Measurements from ENCODE around the gene GMIP.

The GMIP gene

GRCh38 chr19:19644054-19644388 is 564 bp upstream of the GMIP start:
- H2BK15ac ChIP-seq (ENCODE audit: low read length), result no peak overlapping the region
- DNase-seq (ENCODE audit: low spot score), result no peak
- H3K4ac ChIP-seq (ENCODE audit: low read length), result no peak overlapping the region
- peaks cover 25 to 47% of the 10 kb centered on the region in 2 donors for H3K36me3 ChIP-seq (replicated peaks in 1 of 2; ENCODE audit: control insufficient read depth in 2 of 2, insufficient read depth in 2 of 2, low read length in 2 of 2)
- H2AK5ac ChIP-seq (ENCODE audit: low read depth, low read length), result no peak overlapping the region
- H3K4me3 ChIP-seq (ENCODE audit: low read length in 2 of 2), result peak overlapping the region in 1 of 2 donors; percentile 81
- H3K23ac ChIP-seq (ENCODE audit: low read depth, low read length, poor library complexity), result no peak overlapping the region
- no peak overlapping the region for H3K27ac ChIP-seq (replicated peaks; ENCODE audit: low read length)
- WGBS, 2 donors (ENCODE audit: extremely low coverage in 2 of 2, insufficient read length in 2 of 2, insufficient replicate concordance in 1 of 2), result no CpG with 5 or more reads among the region's 5 CpGs
- no peaks in the 10 kb centered on the region for H3K79me1 ChIP-seq (ENCODE audit: low read depth, low read length)
- no peak overlapping the region for H2BK120ac ChIP-seq (ENCODE audit: low read depth, low read length)
- H3K18ac ChIP-seq (ENCODE audit: low read length), result no peak overlapping the region
- no peak overlapping the region for H2BK5ac ChIP-seq (ENCODE audit: low read length)
- peaks cover 0 to 5% of the 10 kb centered on the region in 2 donors for H3K4me1 ChIP-seq (ENCODE audit: control insufficient read depth in 2 of 2, insufficient read depth in 1 of 2, low read depth in 1 of 2, low read length in 2 of 2)
- no peak overlapping the region for H4K91ac ChIP-seq (ENCODE audit: low read depth, low read length, poor library complexity)
- no peak overlapping the region for H3K14ac ChIP-seq (ENCODE audit: low read length)
- H3K4me2 ChIP-seq (ENCODE audit: insufficient read depth, low read length, poor library complexity, severe bottlenecking), result peak overlapping the region; percentile 97
- H4K8ac ChIP-seq (ENCODE audit: low read depth, low read length), result no peak overlapping the region
- H2BK12ac ChIP-seq (ENCODE audit: low read length), result no peak overlapping the region
- peaks cover 0 to 2% of the 10 kb centered on the region in 2 donors for H3K9me3 ChIP-seq (replicated peaks in 1 of 2; ENCODE audit: control insufficient read depth in 2 of 2, insufficient read depth in 1 of 2, low read depth in 1 of 2, low read length in 2 of 2)
- no peaks in the 10 kb centered on the region for H3K27me3 ChIP-seq (ENCODE audit: control insufficient read depth in 3 of 3, insufficient read depth in 3 of 3, low read depth in 1 of 3, low read length in 3 of 3)
- H3K9ac ChIP-seq (ENCODE audit: low read depth, low read length, poor library complexity), result no peak overlapping the region
- peak overlapping the region; percentile 97 for H2AFZ ChIP-seq (ENCODE audit: low read length)

- no CpG with 5 or more reads among the region's 16 CpGs for WGBS, 2 donors (ENCODE audit: extremely low coverage in 2 of 2, insufficient read length in 2 of 2, insufficient replicate concordance in 1 of 2)
- Histone ChIP-seq H4K8ac (ENCODE audit: low read depth, low read length) (no peak overlapping the region), H3K9ac (ENCODE audit: low read depth, low read length, poor library complexity) (peak overlapping the region; percentile 70), H3K27ac (replicated peaks; ENCODE audit: low read length) (no peak overlapping the region), H3K36me3 (replicated peaks in 1 of 2; ENCODE audit: control insufficient read depth in 2 of 2, insufficient read depth in 2 of 2, low read length in 2 of 2) (peaks cover 24 to 42% of the 10 kb centered on the region in 2 donors), H3K23ac (ENCODE audit: low read depth, low read length, poor library complexity) (peak overlapping the region; percentile 91), H2BK5ac (ENCODE audit: low read length) (peak overlapping the region; percentile 93), H3K18ac (ENCODE audit: low read length) (peak overlapping the region; percentile 96), H2AFZ (ENCODE audit: low read length) (peak overlapping the region; percentile 97), H2BK12ac (ENCODE audit: low read length) (no peak overlapping the region), H3K79me1 (ENCODE audit: low read depth, low read length) (no peaks in the 10 kb centered on the region), H3K4me1 (ENCODE audit: control insufficient read depth in 2 of 2, insufficient read depth in 1 of 2, low read depth in 1 of 2, low read length in 2 of 2) (peaks cover 0 to 5% of the 10 kb centered on the region in 2 donors), H3K14ac (ENCODE audit: low read length) (peak overlapping the region; percentile 89), H3K4ac (ENCODE audit: low read length) (no peak overlapping the region), H4K91ac (ENCODE audit: low read depth, low read length, poor library complexity) (no peak overlapping the region), H3K9me3 (replicated peaks in 1 of 2; ENCODE audit: control insufficient read depth in 2 of 2, insufficient read depth in 1 of 2, low read depth in 1 of 2, low read length in 2 of 2) (peaks cover 0 to 2% of the 10 kb centered on the region in 2 donors), H2AK5ac (ENCODE audit: low read depth, low read length) (peak overlapping the region; percentile 49), H3K4me2 (ENCODE audit: insufficient read depth, low read length, poor library complexity, severe bottlenecking) (peak overlapping the region; percentile 97), H3K4me3 (ENCODE audit: low read length in 2 of 2) (peak overlapping the region; percentile 81 to 88), H2BK120ac (ENCODE audit: low read depth, low read length) (peak overlapping the region; percentile 18), H2BK15ac (ENCODE audit: low read length) (peak overlapping the region; percentile 47), H3K27me3 (ENCODE audit: control insufficient read depth in 3 of 3, insufficient read depth in 3 of 3, low read depth in 1 of 3, low read length in 3 of 3) (no peaks in the 10 kb centered on the region)
- no peak for DNase-seq (ENCODE audit: low spot score)
Measured at GRCh38 chr19:19642506-19643157, 825 bp downstream of the GMIP start.

GRCh38 chr19:19637523-19638251 is 5.8 kb downstream of the GMIP start:
- Histone ChIP-seq H3K27me3 (ENCODE audit: control insufficient read depth in 3 of 3, insufficient read depth in 3 of 3, low read depth in 1 of 3, low read length in 3 of 3) (no peaks in the 10 kb centered on the region), H2BK12ac (ENCODE audit: low read length) (no peak overlapping the region), H4K8ac (ENCODE audit: low read depth, low read length) (no peak overlapping the region), H4K91ac (ENCODE audit: low read depth, low read length, poor library complexity) (no peak overlapping the region), H2BK15ac (ENCODE audit: low read length) (no peak overlapping the region), H3K4me1 (ENCODE audit: control insufficient read depth in 2 of 2, insufficient read depth in 1 of 2, low read depth in 1 of 2, low read length in 2 of 2) (peaks cover 0 to 3% of the 10 kb centered on the region in 2 donors), H2BK5ac (ENCODE audit: low read length) (no peak overlapping the region), H2AFZ (ENCODE audit: low read length) (no peak overlapping the region), H3K23ac (ENCODE audit: low read depth, low read length, poor library complexity) (peak overlapping the region; percentile 93), H3K4me3 (ENCODE audit: low read length in 2 of 2) (no peak overlapping the region), H3K14ac (ENCODE audit: low read length) (no peak overlapping the region), H3K9ac (ENCODE audit: low read depth, low read length, poor library complexity) (peak overlapping the region; percentile 24), H3K4me2 (ENCODE audit: insufficient read depth, low read length, poor library complexity, severe bottlenecking) (peak overlapping the region; percentile 25), H3K27ac (replicated peaks; ENCODE audit: low read length) (no peak overlapping the region), H3K4ac (ENCODE audit: low read length) (peak overlapping the region; percentile 95), H2BK120ac (ENCODE audit: low read depth, low read length) (no peak overlapping the region), H3K9me3 (replicated peaks in 1 of 2; ENCODE audit: control insufficient read depth in 2 of 2, insufficient read depth in 1 of 2, low read depth in 1 of 2, low read length in 2 of 2) (peaks cover 0 to under 1% of the 10 kb centered on the region in 2 donors), H3K79me1 (ENCODE audit: low read depth, low read length) (no peaks in the 10 kb centered on the region), H3K18ac (ENCODE audit: low read length) (no peak overlapping the region), H2AK5ac (ENCODE audit: low read depth, low read length) (no peak overlapping the region), H3K36me3 (replicated peaks in 1 of 2; ENCODE audit: control insufficient read depth in 2 of 2, insufficient read depth in 2 of 2, low read length in 2 of 2) (peaks cover 12 to 46% of the 10 kb centered on the region in 2 donors)
- WGBS, 2 donors (ENCODE audit: extremely low coverage in 2 of 2, insufficient read length in 2 of 2, insufficient replicate concordance in 1 of 2), result no CpG with 5 or more reads among the region's 53 CpGs
- no peak for DNase-seq (ENCODE audit: low spot score)

- H3K36me3 ChIP-seq (replicated peaks in 1 of 2; ENCODE audit: control insufficient read depth in 2 of 2, insufficient read depth in 2 of 2, low read length in 2 of 2), result peaks cover 14 to 50% of the 10 kb centered on the region in 2 donors
- peak overlapping the region; percentile 61 for H2BK120ac ChIP-seq (ENCODE audit: low read depth, low read length)
- no peak for DNase-seq (ENCODE audit: low spot score)
- no peak overlapping the region for H2BK12ac ChIP-seq (ENCODE audit: low read length)
- H3K4me1 ChIP-seq (ENCODE audit: control insufficient read depth in 2 of 2, insufficient read depth in 1 of 2, low read depth in 1 of 2, low read length in 2 of 2), result no peaks in the 10 kb centered on the region
- no peak overlapping the region for H3K14ac ChIP-seq (ENCODE audit: low read length)
- H4K8ac ChIP-seq (ENCODE audit: low read depth, low read length), result no peak overlapping the region
- H3K4ac ChIP-seq (ENCODE audit: low read length), result no peak overlapping the region
- no peaks in the 10 kb centered on the region for H3K27me3 ChIP-seq (ENCODE audit: control insufficient read depth in 3 of 3, insufficient read depth in 3 of 3, low read depth in 1 of 3, low read length in 3 of 3)
- WGBS, 2 donors (ENCODE audit: extremely low coverage in 2 of 2, insufficient read length in 2 of 2, insufficient replicate concordance in 1 of 2), result no CpG with 5 or more reads among the region's 27 CpGs
- H3K9me3 ChIP-seq (replicated peaks in 1 of 2; ENCODE audit: control insufficient read depth in 2 of 2, insufficient read depth in 1 of 2, low read depth in 1 of 2, low read length in 2 of 2), result peaks cover 0 to 2% of the 10 kb centered on the region in 2 donors
- no peak overlapping the region for H4K91ac ChIP-seq (ENCODE audit: low read depth, low read length, poor library complexity)
- no peak overlapping the region for H3K4me3 ChIP-seq (ENCODE audit: low read length in 2 of 2)
- no peak overlapping the region for H3K4me2 ChIP-seq (ENCODE audit: insufficient read depth, low read length, poor library complexity, severe bottlenecking)
- H3K79me1 ChIP-seq (ENCODE audit: low read depth, low read length), result no peaks in the 10 kb centered on the region
- no peak overlapping the region for H3K27ac ChIP-seq (replicated peaks; ENCODE audit: low read length)
- H2BK15ac ChIP-seq (ENCODE audit: low read length), result no peak overlapping the region
- H3K9ac ChIP-seq (ENCODE audit: low read depth, low read length, poor library complexity), result no peak overlapping the region
- H2BK5ac ChIP-seq (ENCODE audit: low read length), result no peak overlapping the region
- H2AK5ac ChIP-seq (ENCODE audit: low read depth, low read length), result no peak overlapping the region
- H2AFZ ChIP-seq (ENCODE audit: low read length), result no peak overlapping the region
- H3K18ac ChIP-seq (ENCODE audit: low read length), result no peak overlapping the region
- no peak overlapping the region for H3K23ac ChIP-seq (ENCODE audit: low read depth, low read length, poor library complexity)
Measured at GRCh38 chr19:19637186-19637522, 6.3 kb downstream of the GMIP start.

All from neuronal stem cell (in vitro differentiated cells).